Stimulated activated naive CD4-positive, alpha-beta T cell treated with Interleukin-2 at 50 U/mL for 16 hours (primary cell): Measurements from ENCODE around the gene TRAPPC2L.
"Not testable (repeated sequence)": the region's sequence is repeated elsewhere in the genome, so short reads cannot be mapped to it uniquely, and the experiment has no call there.

Experiments used
- DNase-seq: peaks from one replicate; lab custom pipeline; 2025; lab: John Stamatoyannopoulos, UW

TRAPPC2L gene

GRCh38 chr16:88878356-88878755 lies 21.4 kb downstream of the TRAPPC2L start:
- DNase-seq = no peak

GRCh38 chr16:88878967-88879787 lies 22.2 kb downstream of the TRAPPC2L start:
- no peak for DNase-seq

DNA sequence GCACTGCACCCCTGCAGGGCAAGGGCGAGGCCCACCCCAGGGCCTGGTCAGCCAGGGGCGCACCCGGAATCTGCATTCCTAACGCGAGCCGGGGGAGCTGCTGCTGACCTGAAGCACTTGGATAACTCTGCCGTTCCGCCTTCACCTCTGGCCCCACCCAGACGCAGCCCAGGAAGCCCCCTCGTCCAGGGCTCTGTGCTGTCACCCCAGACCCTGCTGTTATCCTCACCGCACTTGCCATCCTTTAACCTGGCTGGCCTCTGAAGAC lies 22.8 kb downstream of the TRAPPC2L start:
- DNase-seq = no peak

- DNase-seq = no peak
Observed at GRCh38 chr16:88880226-88881006, 23.5 kb downstream of the TRAPPC2L start.

DNA sequence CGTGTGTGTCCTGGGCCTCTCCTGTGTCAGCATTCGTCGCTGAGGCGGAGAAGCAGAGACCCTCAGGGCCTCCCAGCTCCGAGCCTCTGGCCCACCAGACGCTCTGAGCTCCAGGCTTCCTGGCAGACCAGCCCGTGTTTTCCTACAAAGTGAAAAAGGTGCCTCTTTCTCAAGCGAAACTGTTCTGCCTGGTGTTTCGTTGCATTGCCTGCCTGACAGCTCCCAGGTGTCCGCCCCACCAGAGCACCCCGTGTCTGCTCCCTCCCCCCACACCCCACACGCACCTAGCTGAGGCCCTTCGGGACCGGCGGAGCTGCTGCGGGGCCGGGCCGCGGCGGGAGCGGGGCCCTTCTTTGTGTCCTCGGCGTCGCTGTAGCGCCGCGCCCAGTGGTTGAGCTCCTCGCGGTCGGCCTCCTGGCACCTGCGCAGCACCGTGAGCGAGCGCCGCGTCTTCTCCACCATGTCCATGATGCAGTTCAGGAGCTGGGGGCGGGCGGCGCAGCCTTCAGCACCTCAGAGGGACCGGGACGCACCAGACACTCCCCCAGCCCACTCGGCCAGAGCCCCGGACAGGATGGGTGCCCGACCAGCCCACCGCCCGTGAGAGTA lies 24.2 kb downstream of the TRAPPC2L start:
- DNase-seq = no peak

DNA sequence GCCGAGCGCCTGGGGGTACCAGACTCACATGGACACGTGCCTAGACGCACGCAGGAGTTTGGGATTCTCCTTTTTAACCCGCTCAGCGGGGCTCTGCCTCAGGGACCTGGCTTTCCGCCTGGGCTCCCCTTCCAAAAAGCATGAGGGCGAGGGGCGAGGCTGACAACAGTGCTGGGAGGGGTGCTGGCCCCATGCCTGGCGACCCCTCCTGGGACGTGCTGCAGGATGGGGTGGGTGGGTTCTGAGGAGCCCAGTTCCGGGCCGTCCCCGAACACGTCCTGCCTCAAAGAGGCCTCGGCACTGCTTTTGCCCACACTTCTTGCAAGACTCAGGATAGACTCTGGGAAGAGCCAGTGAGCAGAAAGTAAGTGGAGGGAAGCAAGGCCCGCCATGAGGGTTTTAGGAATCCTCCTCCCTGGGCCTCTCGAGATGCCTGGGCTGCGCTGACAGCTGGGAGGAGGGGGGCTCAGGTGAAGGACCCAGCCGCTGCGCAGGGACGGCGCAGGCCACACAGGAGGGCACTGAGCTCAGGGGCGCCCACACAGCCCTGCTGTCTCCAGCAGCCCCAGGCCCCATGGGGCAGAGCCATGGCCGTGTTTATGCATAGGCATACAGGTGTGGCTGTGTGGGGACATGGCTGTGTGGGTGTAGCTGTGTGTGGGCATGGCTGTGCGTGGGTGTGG lies 24.9 kb downstream of the TRAPPC2L start:
- no peak for DNase-seq

GRCh38 chr16:88882358-88883030 lies 25.6 kb downstream of the TRAPPC2L start:
- no peak for DNase-seq

GRCh38 chr16:88883117-88883895 lies 26.4 kb downstream of the TRAPPC2L start:
- no peak for DNase-seq

DNA sequence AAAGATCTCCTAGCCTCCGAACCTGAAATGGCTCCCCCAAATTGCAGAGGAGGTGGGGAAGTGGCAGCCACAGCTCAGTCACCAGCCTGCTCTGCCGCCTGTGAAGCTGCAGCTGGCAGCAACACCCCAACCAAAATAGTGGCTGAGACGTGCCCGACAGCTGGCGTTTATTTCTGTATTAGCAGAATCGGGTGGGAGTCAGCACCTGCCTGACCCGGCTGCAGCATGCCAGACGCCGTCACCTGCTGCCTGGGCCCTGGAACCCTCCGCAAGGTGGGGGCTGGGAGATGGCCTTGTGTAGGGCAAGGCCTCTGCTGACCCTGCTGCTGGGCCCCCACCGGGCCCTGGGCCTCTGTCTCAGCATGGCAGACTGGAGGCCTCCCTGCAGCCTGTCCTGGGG lies 27.0 kb downstream of the TRAPPC2L start:
- DNase-seq = no peak

DNA sequence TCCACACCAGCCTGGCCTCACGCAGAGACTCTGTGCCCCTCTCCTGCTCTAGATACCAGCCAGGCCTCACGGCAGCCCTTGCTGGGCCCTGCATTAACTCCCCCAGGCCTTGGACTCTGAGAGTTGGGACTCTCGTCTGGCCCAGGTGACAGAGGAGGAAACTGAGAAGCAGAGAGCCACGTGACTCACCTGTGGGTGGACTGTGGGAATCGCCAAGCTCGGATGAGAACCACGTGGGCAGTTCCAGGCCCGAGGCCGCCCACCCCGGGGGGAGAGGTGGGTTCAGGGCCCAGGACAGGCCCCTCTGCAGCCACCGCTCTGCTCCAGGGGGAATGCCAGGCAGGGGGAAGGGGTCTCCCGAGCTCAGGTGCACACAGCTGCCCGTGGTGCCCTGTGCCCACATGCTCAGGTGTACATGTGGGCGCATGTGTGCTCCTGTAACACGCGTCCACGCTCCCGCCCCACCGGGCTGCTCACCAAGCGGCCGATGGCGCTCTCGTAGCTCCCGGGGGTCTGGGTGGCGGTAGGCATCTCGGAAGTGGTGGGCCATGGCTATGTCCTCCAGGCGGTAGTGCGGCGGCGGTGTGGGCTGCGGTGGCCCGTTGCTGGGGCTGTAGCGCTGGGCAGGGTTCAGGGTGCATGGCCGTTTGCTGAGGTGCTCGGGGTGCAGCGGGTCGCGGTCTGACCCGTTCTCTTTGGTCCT lies 27.8 kb downstream of the TRAPPC2L start:
- DNase-seq = no peak

GRCh38 chr16:88885693-88886280 lies 28.9 kb downstream of the TRAPPC2L start:
- no peak for DNase-seq

DNA sequence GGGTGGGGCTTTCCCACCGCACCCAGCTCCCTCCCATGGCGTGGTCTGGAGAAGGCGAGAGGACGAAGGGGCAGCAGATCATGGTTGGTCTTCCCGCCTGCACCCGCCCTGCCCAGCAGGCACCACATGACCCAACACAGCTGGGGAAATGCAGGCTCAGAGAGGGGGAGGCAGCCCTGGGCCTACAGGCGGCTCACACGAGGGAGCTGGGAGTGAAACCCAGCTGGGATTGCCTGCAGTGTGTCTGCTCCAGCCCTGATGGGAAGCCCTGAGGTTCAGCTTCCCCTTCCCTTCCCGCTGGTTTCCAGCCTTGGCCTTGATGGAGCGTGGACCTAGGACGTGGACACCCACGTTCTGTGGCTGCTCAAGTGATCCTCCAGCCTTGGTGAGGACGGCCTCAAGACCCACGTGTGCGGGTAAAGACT lies 29.5 kb downstream of the TRAPPC2L start:
- no peak for DNase-seq

- no peak for DNase-seq
Observed at GRCh38 chr16:88886845-88887521, 30.1 kb downstream of the TRAPPC2L start.

- no peak for DNase-seq
Observed at GRCh38 chr16:88888057-88888456, 31.1 kb downstream of the TRAPPC2L start.

GRCh38 chr16:88888461-88889387 lies 31.8 kb downstream of the TRAPPC2L start:
- no peak for DNase-seq

- DNase-seq = not testable (repeated sequence)
Observed at GRCh38 chr16:88889702-88890352, 32.9 kb downstream of the TRAPPC2L start.

- DNase-seq = no peak
Observed at GRCh38 chr16:88891083-88891482, 34.2 kb downstream of the TRAPPC2L start.

DNA sequence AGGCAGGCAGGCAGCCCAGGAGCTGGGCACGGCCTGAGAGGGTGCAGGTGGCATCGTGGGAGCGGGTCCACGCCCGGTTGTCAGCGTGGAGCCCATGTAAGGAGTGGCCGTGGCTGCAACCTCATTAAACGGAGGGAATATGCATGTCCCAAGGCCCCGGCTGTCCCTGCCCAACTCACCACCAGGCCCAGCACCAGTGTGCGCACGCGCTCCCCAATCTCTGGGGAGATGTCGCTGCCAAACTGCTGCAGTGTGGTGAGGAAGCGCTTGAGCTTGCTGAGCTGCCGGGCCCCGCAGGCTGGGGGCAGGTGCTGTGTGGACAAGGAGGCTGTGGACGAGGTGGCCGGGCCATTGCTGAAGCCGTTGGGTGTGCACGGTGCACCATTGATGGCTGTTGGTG lies 35.1 kb downstream of the TRAPPC2L start:
- DNase-seq = no peak
